ENCODE data around the gene CUL2. TPM values are rescaled to one million over a fixed set of nuclear protein-coding genes. Genes with fewer than 3 reads are reported as not detected.

Gene CUL2
- total and polyA plus RNA-seq, 2 experiments from 2014 or later: 25.8 to 34.4 TPM

DNA sequence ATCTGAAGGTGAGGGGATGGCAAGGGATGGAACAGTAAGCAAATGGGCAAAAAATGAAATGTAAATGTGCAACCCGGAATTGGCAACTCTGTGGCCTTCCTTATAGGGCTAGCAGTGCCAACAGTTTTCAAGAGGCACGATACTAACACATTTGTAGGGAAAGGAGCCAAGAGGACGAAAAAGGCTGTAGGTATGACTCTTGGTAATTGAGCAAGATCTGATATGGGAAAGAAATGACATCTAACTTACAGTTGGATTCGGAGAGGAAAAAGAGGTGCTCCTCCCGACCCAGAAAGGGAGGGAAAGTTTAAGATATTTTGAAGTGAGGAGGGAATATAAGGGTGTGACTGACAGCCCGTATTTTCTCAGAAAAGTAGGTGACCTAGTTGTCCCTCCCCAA lies 34.4 kb upstream of the CUL2 start:
- no peak overlapping the region for H3K27ac ChIP-seq
- TF ChIP-seq, protein P1, sequence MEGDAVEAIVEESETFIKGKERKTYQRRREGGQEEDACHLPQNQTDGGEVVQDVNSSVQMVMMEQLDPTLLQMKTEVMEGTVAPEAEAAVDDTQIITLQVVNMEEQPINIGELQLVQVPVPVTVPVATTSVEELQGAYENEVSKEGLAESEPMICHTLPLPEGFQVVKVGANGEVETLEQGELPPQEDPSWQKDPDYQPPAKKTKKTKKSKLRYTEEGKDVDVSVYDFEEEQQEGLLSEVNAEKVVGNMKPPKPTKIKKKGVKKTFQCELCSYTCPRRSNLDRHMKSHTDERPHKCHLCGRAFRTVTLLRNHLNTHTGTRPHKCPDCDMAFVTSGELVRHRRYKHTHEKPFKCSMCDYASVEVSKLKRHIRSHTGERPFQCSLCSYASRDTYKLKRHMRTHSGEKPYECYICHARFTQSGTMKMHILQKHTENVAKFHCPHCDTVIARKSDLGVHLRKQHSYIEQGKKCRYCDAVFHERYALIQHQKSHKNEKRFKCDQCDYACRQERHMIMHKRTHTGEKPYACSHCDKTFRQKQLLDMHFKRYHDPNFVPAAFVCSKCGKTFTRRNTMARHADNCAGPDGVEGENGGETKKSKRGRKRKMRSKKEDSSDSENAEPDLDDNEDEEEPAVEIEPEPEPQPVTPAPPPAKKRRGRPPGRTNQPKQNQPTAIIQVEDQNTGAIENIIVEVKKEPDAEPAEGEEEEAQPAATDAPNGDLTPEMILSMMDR (IDR thresholded peaks at IDR 0.05; ENCODE audit: poor library complexity): no peak
- no peak for TF ChIP-seq EZH2phosphoT487 (IDR thresholded peaks at IDR 0.05; ENCODE audit: low read depth, severe bottlenecking, unreplicated experiment)
- TF ChIP-seq EZH2 (IDR thresholded peaks at IDR 0.05; ENCODE audit: borderline replicate concordance): no peak
- no peaks in the 10 kb centered on the region for H3K36me3 ChIP-seq (replicated peaks; ENCODE audit: insufficient read depth, low read depth)
- no peak for DNase-seq (ENCODE audit: low spot score)
- no peaks in the 10 kb centered on the region for H3K9me2 ChIP-seq (replicated peaks; ENCODE audit: insufficient read depth)
- H2AFZ ChIP-seq: no peak overlapping the region
- H3K4me2 ChIP-seq: no peak overlapping the region
- no peaks in the 10 kb centered on the region for H3K9me3 ChIP-seq (ENCODE audit: low read depth)
- H3K27me3 ChIP-seq: no peaks in the 10 kb centered on the region
- 89% methylated on average over 6 of the region's 6 CpGs for WGBS (ENCODE audit: low lambda C conversion rate, missing lambda C conversion rate)
- H3K79me2 ChIP-seq: peaks cover 17% of the 10 kb centered on the region
- H3K4me3 ChIP-seq: no peak overlapping the region
- H4K20me1 ChIP-seq (ENCODE audit: insufficient read depth, poor library complexity, severe bottlenecking): no peaks in the 10 kb centered on the region
- H3K4me1 ChIP-seq (ENCODE audit: insufficient read depth): peaks cover 11% of the 10 kb centered on the region

DNA sequence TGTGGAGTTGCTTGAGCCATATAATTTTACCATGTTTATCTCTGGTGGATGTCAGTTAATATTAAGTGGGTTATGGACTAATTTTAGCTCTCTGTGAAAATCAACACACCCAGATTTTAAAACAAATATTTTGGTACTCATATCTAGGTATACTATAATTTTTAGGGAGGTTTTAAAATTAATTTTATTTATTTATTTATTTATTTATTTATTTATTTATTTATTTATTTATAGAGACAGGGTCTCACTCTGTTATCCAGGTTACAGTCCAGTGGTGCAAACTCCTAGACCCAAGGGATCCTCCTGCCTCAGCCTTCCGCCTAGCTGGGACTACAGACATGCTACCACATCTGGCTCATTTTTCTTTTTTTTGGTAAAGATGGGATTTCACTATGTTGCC lies 29.2 kb upstream of the CUL2 start:
- DNase-seq (ENCODE audit: low spot score): no peak
- Histone ChIP-seq H3K4me2 (no peak overlapping the region), H3K4me1 (ENCODE audit: insufficient read depth) (no peaks in the 10 kb centered on the region), H3K27ac (no peak overlapping the region), H3K79me2 (no peaks in the 10 kb centered on the region), H3K4me3 (no peak overlapping the region), H2AFZ (no peak overlapping the region), H3K36me3 (replicated peaks; ENCODE audit: insufficient read depth, low read depth) (no peaks in the 10 kb centered on the region), H3K9me2 (replicated peaks; ENCODE audit: insufficient read depth) (no peaks in the 10 kb centered on the region), H3K9me3 (ENCODE audit: low read depth) (no peaks in the 10 kb centered on the region), H4K20me1 (ENCODE audit: insufficient read depth, poor library complexity, severe bottlenecking) (no peaks in the 10 kb centered on the region), H3K27me3 (no peaks in the 10 kb centered on the region)
- WGBS (ENCODE audit: low lambda C conversion rate, missing lambda C conversion rate): 100% methylated on average over 1 of the region's 1 CpG
- TF ChIP-seq, protein P1 (IDR thresholded peaks at IDR 0.05; ENCODE audit: poor library complexity): no peak
- TF ChIP-seq EZH2 (IDR thresholded peaks at IDR 0.05; ENCODE audit: borderline replicate concordance) (no peak), EZH2phosphoT487 (IDR thresholded peaks at IDR 0.05; ENCODE audit: low read depth, severe bottlenecking, unreplicated experiment) (no peak)

- Histone ChIP-seq H3K27ac (no peak overlapping the region), H3K9me2 (replicated peaks; ENCODE audit: insufficient read depth) (no peaks in the 10 kb centered on the region), H2AFZ (no peak overlapping the region), H3K27me3 (no peaks in the 10 kb centered on the region), H3K4me2 (no peak overlapping the region), H4K20me1 (ENCODE audit: insufficient read depth, poor library complexity, severe bottlenecking) (no peaks in the 10 kb centered on the region), H3K79me2 (no peaks in the 10 kb centered on the region), H3K36me3 (replicated peaks; ENCODE audit: insufficient read depth, low read depth) (no peaks in the 10 kb centered on the region), H3K4me3 (no peak overlapping the region), H3K4me1 (ENCODE audit: insufficient read depth) (no peaks in the 10 kb centered on the region), H3K9me3 (ENCODE audit: low read depth) (no peaks in the 10 kb centered on the region)
- TF ChIP-seq, protein P1 (IDR thresholded peaks at IDR 0.05; ENCODE audit: poor library complexity): no peak
- TF ChIP-seq EZH2 (IDR thresholded peaks at IDR 0.05; ENCODE audit: borderline replicate concordance) (no peak), EZH2phosphoT487 (IDR thresholded peaks at IDR 0.05; ENCODE audit: low read depth, severe bottlenecking, unreplicated experiment) (no peak)
- 59% methylated on average over 4 of the region's 4 CpGs for whole genome bisulfite sequencing (ENCODE audit: low lambda C conversion rate, missing lambda C conversion rate)
- DNase-seq (ENCODE audit: low spot score): no peak
These were observed 22.4 kb upstream of the CUL2 start for GRCh38 chr10:35112571-35112970.

DNA sequence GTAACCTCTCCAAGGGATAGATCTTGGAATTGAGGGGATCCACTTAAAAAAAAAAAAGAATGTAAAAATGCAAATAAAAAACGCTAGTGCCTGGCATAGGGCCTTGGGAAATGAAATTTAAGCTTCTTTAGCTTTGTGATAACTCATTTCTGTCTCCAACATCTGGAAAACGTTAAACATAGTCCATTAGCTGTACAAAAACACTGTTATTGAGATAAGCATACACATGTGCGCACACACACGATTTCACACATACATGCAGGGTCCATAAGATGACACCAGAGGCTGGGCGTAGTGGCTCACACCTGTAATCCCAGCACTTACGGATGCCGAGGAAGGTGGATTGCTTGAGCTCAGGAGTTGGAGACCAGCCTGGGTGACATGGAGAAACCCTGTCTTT lies 13.7 kb upstream of the CUL2 start:
- no peaks in the 10 kb centered on the region for H3K9me2 ChIP-seq (replicated peaks; ENCODE audit: insufficient read depth)
- no peak overlapping the region for H3K4me3 ChIP-seq
- H4K20me1 ChIP-seq (ENCODE audit: insufficient read depth, poor library complexity, severe bottlenecking): no peaks in the 10 kb centered on the region
- H3K79me2 ChIP-seq: no peaks in the 10 kb centered on the region
- H2AFZ ChIP-seq: no peak overlapping the region
- no peaks in the 10 kb centered on the region for H3K27me3 ChIP-seq
- H3K36me3 ChIP-seq (replicated peaks; ENCODE audit: insufficient read depth, low read depth): no peaks in the 10 kb centered on the region
- 48% methylated on average over 7 of the region's 7 CpGs for WGBS (ENCODE audit: low lambda C conversion rate, missing lambda C conversion rate)
- no peak for TF ChIP-seq EZH2 (IDR thresholded peaks at IDR 0.05; ENCODE audit: borderline replicate concordance)
- TF ChIP-seq EZH2phosphoT487 (IDR thresholded peaks at IDR 0.05; ENCODE audit: low read depth, severe bottlenecking, unreplicated experiment): no peak
- TF ChIP-seq, protein P1 (IDR thresholded peaks at IDR 0.05; ENCODE audit: poor library complexity): no peak
- no peaks in the 10 kb centered on the region for H3K4me1 ChIP-seq (ENCODE audit: insufficient read depth)
- no peaks in the 10 kb centered on the region for H3K9me3 ChIP-seq (ENCODE audit: low read depth)
- no peak for DNase-seq (ENCODE audit: low spot score)
- no peak overlapping the region for H3K4me2 ChIP-seq
- H3K27ac ChIP-seq: no peak overlapping the region

Measured in hepatocyte (in vitro differentiated cells).